Hepatocyte (in vitro differentiated cells): ENCODE results near the gene MAD1L1. TPM values are rescaled to one million over a fixed set of nuclear protein-coding genes. Genes with fewer than 3 reads are reported as not detected.

Source experiments
- DNase-seq: peaks from one replicate; pipeline ENCODE4 v3.0.0-alpha.2; 2016; ENCODE audit warnings: low spot score
- H2AFZ ChIP-seq: fragments of 200-600 bp; sonication (generic); 2 replicates; pipeline ENCODE4 v1.6.0; 2016; ENCODE audit warnings: antibody characterized with exemption, mild to moderate bottlenecking
- H3K27ac ChIP-seq: fragments of 200-600 bp; sonication (generic); 2 replicates; pipeline ENCODE4 v1.5.1; 2016; ENCODE audit warnings: mild to moderate bottlenecking
- H3K27me3 ChIP-seq: fragments of 200-600 bp; sonication (generic); 2 replicates; pipeline ENCODE4 v1.6.1; 2016
- H3K36me3 ChIP-seq: fragments of 200-600 bp; sonication (generic); replicated peaks from 2 replicates; pipeline ENCODE4 v1.5.1; 2016; ENCODE audit warnings: low read depth; ENCODE audit not compliant: insufficient read depth
- H3K4me1 ChIP-seq: fragments of 200-600 bp; sonication (generic); 2 replicates; pipeline ENCODE4 v1.5.1; 2016; ENCODE audit warnings: mild to moderate bottlenecking, moderate library complexity; ENCODE audit not compliant: insufficient read depth
- H3K4me2 ChIP-seq: fragments of 200-600 bp; sonication (generic); 2 replicates; pipeline ENCODE4 v1.6.0; 2016
- H3K4me3 ChIP-seq: fragments of 200-600 bp; sonication (generic); 2 replicates; pipeline ENCODE4 v1.5.1; 2016; ENCODE audit warnings: mild to moderate bottlenecking
- H3K79me2 ChIP-seq: fragments of 200-600 bp; sonication (generic); 2 replicates; pipeline ENCODE4 v1.6.0; 2017; ENCODE audit warnings: mild to moderate bottlenecking
- H3K9me2 ChIP-seq: fragments of 200-600 bp; sonication (generic); replicated peaks from 2 replicates; pipeline ENCODE4 v1.6.0; 2017; ENCODE audit warnings: mild to moderate bottlenecking; ENCODE audit not compliant: insufficient read depth
- H3K9me3 ChIP-seq: fragments of 200-600 bp; sonication (generic); 2 replicates; pipeline ENCODE4 v1.5.1; 2016; ENCODE audit warnings: low read depth, mild to moderate bottlenecking
- H4K20me1 ChIP-seq: fragments of 200-600 bp; sonication (generic); 2 replicates; pipeline ENCODE4 v1.6.0; 2016; ENCODE audit warnings: mild to moderate bottlenecking; ENCODE audit not compliant: insufficient read depth, poor library complexity, severe bottlenecking
- CTCF ChIP-seq: fragments of 200-600 bp; sonication (generic); IDR thresholded peaks from 2 replicates; pipeline ENCODE4 v1.5.1; 2016; ENCODE audit warnings: antibody characterized with exemption, mild to moderate bottlenecking; ENCODE audit not compliant: poor library complexity
- EZH2 ChIP-seq: fragments of 200-600 bp; sonication (generic); IDR thresholded peaks from 2 replicates; pipeline ENCODE4 v1.6.1; 2016; ENCODE audit warnings: antibody characterized with exemption, mild to moderate bottlenecking, borderline replicate concordance
- EZH2phosphoT487 ChIP-seq: fragments of 200-600 bp; sonication (generic); IDR thresholded peaks from one replicate; pipeline ENCODE4 v1.6.1; 2018; ENCODE audit warnings: antibody characterized with exemption, mild to moderate bottlenecking, low read depth, moderate library complexity; ENCODE audit not compliant: unreplicated experiment, severe bottlenecking
- WGBS: methylation state at CpG from one replicate; pipeline ENCODE4 v1.1.6; 2016; ENCODE audit warnings: low lambda C conversion rate; ENCODE audit errors: missing lambda C conversion rate; 5-methylcytosine and 5-hydroxymethylcytosine counted together
- polyA plus RNA-seq: library from polyadenylated mRNA; unstranded; fragments of >200 nt; fragmentation: Nextera tagmentation; extraction: Ambion mirVana; gene quantifications from 2 replicates; pipeline ENCODE4 v1.2.1, GENCODE V29; 2016
- total RNA-seq: library from RNA; depleted of rRNA; stranded (reverse); fragments of >200 nt; gene quantifications from 2 replicates; pipeline ENCODE4 v1.2.3, GENCODE V29; 2014

The MAD1L1 gene
- total and polyA plus RNA-seq, 2 experiments from 2014 or later = 30.7 to 31.0 TPM

- Histone ChIP-seq H3K4me2 (no peak overlapping the region), H3K4me1 (no peaks in the 10 kb centered on the region), H3K9me3 (no peaks in the 10 kb centered on the region), H3K79me2 (no peaks in the 10 kb centered on the region), H2AFZ (no peak overlapping the region), H3K27ac (no peak overlapping the region), H3K4me3 (no peak overlapping the region), H3K36me3 (no peaks in the 10 kb centered on the region), H3K9me2 (no peaks in the 10 kb centered on the region), H3K27me3 (no peaks in the 10 kb centered on the region), H4K20me1 (no peaks in the 10 kb centered on the region)
- 89% methylated on average over 15 of the region's 24 CpGs for WGBS
- TF ChIP-seq CTCF (no peak), EZH2 (no peak), EZH2phosphoT487 (no peak)
- DNase-seq = no peak
Measured at GRCh38 chr7:2251841-2252771, 19.4 kb upstream of the MAD1L1 start.

GRCh38 chr7:2251381-2251780, 18.6 kb upstream of the MAD1L1 start:
- Histone ChIP-seq H3K27ac (no peak overlapping the region), H2AFZ (no peak overlapping the region), H4K20me1 (no peaks in the 10 kb centered on the region), H3K9me2 (no peaks in the 10 kb centered on the region), H3K36me3 (no peaks in the 10 kb centered on the region), H3K4me2 (no peak overlapping the region), H3K79me2 (no peaks in the 10 kb centered on the region), H3K4me1 (no peaks in the 10 kb centered on the region), H3K9me3 (no peaks in the 10 kb centered on the region), H3K4me3 (no peak overlapping the region), H3K27me3 (no peaks in the 10 kb centered on the region)
- TF ChIP-seq CTCF (no peak), EZH2phosphoT487 (no peak), EZH2 (no peak)
- DNase-seq = no peak
- WGBS = 83% methylated on average over 10 of the region's 10 CpGs

- Histone ChIP-seq H3K4me3 (no peak overlapping the region), H3K79me2 (no peaks in the 10 kb centered on the region), H4K20me1 (no peaks in the 10 kb centered on the region), H2AFZ (no peak overlapping the region), H3K9me2 (no peaks in the 10 kb centered on the region), H3K4me2 (no peak overlapping the region), H3K27ac (no peak overlapping the region), H3K27me3 (no peaks in the 10 kb centered on the region), H3K36me3 (no peaks in the 10 kb centered on the region), H3K9me3 (no peaks in the 10 kb centered on the region), H3K4me1 (no peaks in the 10 kb centered on the region)
- WGBS = 93% methylated on average over 27 of the region's 27 CpGs
- TF ChIP-seq EZH2phosphoT487 = no peak
- no peak for TF ChIP-seq EZH2
- no peak for TF ChIP-seq CTCF
- no peak for DNase-seq
Measured at GRCh38 chr7:2249744-2250323, 17.1 kb upstream of the MAD1L1 start.
